CD8-positive, alpha-beta memory T cell (primary cell): ENCODE data around the gene ZNFX1. TPM values are rescaled to one million over a fixed set of nuclear protein-coding genes. Genes with fewer than 3 reads are reported as not detected.

Experiments
- CTCF ChIA-PET: fragments of 350-600 bp; sonication (Branson Sonifier 250); formaldehyde crosslinking; loops from one replicate; lab custom pipeline; 2021; ENCODE audit warnings: antibody characterized with exemption; lab: Charles Lee
- POLR2A ChIA-PET: fragments of 350-600 bp; sonication (Branson Sonifier 250); formaldehyde crosslinking; loops from one replicate; lab custom pipeline; 2021; ENCODE audit warnings: antibody characterized with exemption; lab: Charles Lee
- DNase-seq, 5 donors: peaks; one replicate each; pipeline versions ENCODE4 v3.0.0 to v3.0.0-alpha.2; 2020 to 2022; ENCODE audit warnings: mixed read lengths in 1 of 5
- H3K27ac ChIP-seq: one replicate; pipeline ENCODE4 v1.7.0; 2013; ENCODE audit warnings: low read depth, mild to moderate bottlenecking, low read length, moderate library complexity
- H3K27me3 ChIP-seq: 2 replicates; pipeline ENCODE4 v1.7.0; 2013; ENCODE audit warnings: low read length, mild to moderate bottlenecking; ENCODE audit not compliant: insufficient read depth, poor library complexity, severe bottlenecking
- H3K36me3 ChIP-seq: 2 replicates; pipeline ENCODE4 v1.7.0; 2013; ENCODE audit warnings: mild to moderate bottlenecking, low read length, moderate library complexity; ENCODE audit not compliant: insufficient read depth
- H3K4me1 ChIP-seq: 2 replicates; pipeline ENCODE4 v1.7.0; 2013; ENCODE audit warnings: mild to moderate bottlenecking, low read length, moderate library complexity; ENCODE audit not compliant: insufficient read depth
- H3K4me3 ChIP-seq: 2 replicates; pipeline ENCODE4 v1.7.0; 2013; ENCODE audit warnings: mild to moderate bottlenecking, low read length
- H3K9me3 ChIP-seq: 2 replicates; pipeline ENCODE4 v1.7.0; 2013; ENCODE audit warnings: mild to moderate bottlenecking, low read length
- H3K27ac Mint-ChIP-seq, 8 donors: one replicate each; pipeline ENCODE4 v1.8.0; 2020 to 2021; ENCODE audit warnings: mixed read lengths in 8 of 8, mild to moderate bottlenecking in 6 of 8, inconsistent platforms in 3 of 8, moderate library complexity in 3 of 8
- H3K27me3 Mint-ChIP-seq, 2 donors: one replicate each; pipeline ENCODE4 v1.8.0; 2020 to 2021; ENCODE audit warnings: mixed read lengths in 2 of 2, mild to moderate bottlenecking in 1 of 2, moderate library complexity in 1 of 2
- H3K36me3 Mint-ChIP-seq, 3 donors: one replicate each; pipeline ENCODE4 v1.8.0; 2020 to 2021; ENCODE audit warnings: mixed read lengths in 3 of 3, inconsistent platforms in 1 of 3, mild to moderate bottlenecking in 1 of 3
- H3K4me1 Mint-ChIP-seq, 3 donors: one replicate each; pipeline ENCODE4 v1.8.0; 2020 to 2021; ENCODE audit warnings: mixed read lengths in 3 of 3, inconsistent platforms in 1 of 3, mild to moderate bottlenecking in 1 of 3
- H3K4me3 Mint-ChIP-seq, 7 donors: one replicate each; pipeline ENCODE4 v1.8.0; 2020 to 2021; ENCODE audit warnings: mixed read lengths in 7 of 7, mild to moderate bottlenecking in 6 of 7, moderate library complexity in 4 of 7, inconsistent platforms in 2 of 7
- H3K9me3 Mint-ChIP-seq, 5 donors: one replicate each; pipeline ENCODE4 v1.8.0; 2020 to 2022; ENCODE audit warnings: mixed read lengths in 5 of 5, mild to moderate bottlenecking in 3 of 5, moderate library complexity in 2 of 5, inconsistent platforms in 1 of 5
- polyA plus RNA-seq: library from polyadenylated mRNA; unstranded; fragments of 300-500 nt; fragmentation: Illumina TruSeq; gene quantifications from one replicate; pipeline ENCODE4 v1.2.3, GENCODE V29; 2021
- total RNA-seq, 2 experiments: library from RNA; stranded (reverse); gene quantifications; one replicate each; pipeline ENCODE4 v1.2.3, GENCODE V29; 2021

ZNFX1 gene
- 10 to 100 TPM; 55.7 to 58.9 TPM for total RNA-seq
- polyA plus RNA-seq, result 75.9 TPM

GRCh38 chr20:49278036-49278817, at the start of gene ZNFX1:
TSS of gene ZNFX1 (minus strand) at chr20:49278057. CDS start at chr20:49275839, 2,218 bp downstream.
- peaks cover 28 to 49% (median 46%) of the 10 kb centered on the region in 5 donors for H3K9me3 Mint-ChIP-seq
- peak within 1 kb of the TSS; percentile 90 to 98 (median 96) for H3K4me3 Mint-ChIP-seq
- ChIA-PET CTCF (no interaction called here), POLR2A (interaction anchor here (0.5 to 1.2 kb wide), 11 partner anchors 9 to 1106 kb away, joined by 3 to 11 read pairs (median 5); partner anchors contain the start of genes DDX27 and STAU1)
- no peaks in the 10 kb centered on the region for H3K27me3 ChIP-seq
- H3K36me3 Mint-ChIP-seq, result peaks cover 38 to 80% (median 49%) of the 10 kb centered on the region in 3 donors
- peaks cover 45% of the 10 kb centered on the region for H3K36me3 ChIP-seq
- peak; percentile 96 to 99 (median 99) for DNase-seq
- H3K4me1 Mint-ChIP-seq, result peaks cover 65 to 80% (median 73%) of the 10 kb centered on the region in 3 donors
- H3K27me3 Mint-ChIP-seq, result peaks cover 0 to 14% of the 10 kb centered on the region in 2 donors
- H3K27ac ChIP-seq, result peak within 1 kb of the TSS; percentile 88
- H3K4me3 ChIP-seq, result peak within 1 kb of the TSS; percentile 97
- H3K9me3 ChIP-seq, result peaks cover 34% of the 10 kb centered on the region
- peak within 1 kb of the TSS; percentile 91 to 100 (median 98) for H3K27ac Mint-ChIP-seq
- H3K4me1 ChIP-seq, result peaks cover 65% of the 10 kb centered on the region

GRCh38 chr20:49326026-49326425, 48.2 kb upstream of the ZNFX1 start:
- Histone ChIP-seq H3K27ac (no peak overlapping the region), H3K4me3 (no peak overlapping the region), H3K4me1 (peaks cover 10% of the 10 kb centered on the region), H3K9me3 (no peaks in the 10 kb centered on the region), H3K27me3 (no peaks in the 10 kb centered on the region), H3K36me3 (no peaks in the 10 kb centered on the region)
- Mint-ChIP-seq H3K9me3 (no peaks in the 10 kb centered on the region), H3K4me1 (peaks cover 17 to 23% (median 23%) of the 10 kb centered on the region in 3 donors), H3K27me3 (peaks cover 15 to 16% of the 10 kb centered on the region in 2 donors), H3K27ac (no peak overlapping the region), H3K36me3 (no peaks in the 10 kb centered on the region), H3K4me3 (no peak overlapping the region)
- ChIA-PET CTCF (no interaction called here), POLR2A (no interaction called here)
- DNase-seq, result no peak

- peaks cover 20 to 23% of the 10 kb centered on the region in 2 donors for H3K27me3 Mint-ChIP-seq
- peak overlapping the region in 4 of 8 donors; percentile 12 to 85 (median 72) for H3K27ac Mint-ChIP-seq
- peaks cover 19 to 25% (median 24%) of the 10 kb centered on the region in 3 donors for H3K4me1 Mint-ChIP-seq
- Histone ChIP-seq H3K36me3 (no peaks in the 10 kb centered on the region), H3K27me3 (peaks cover 6% of the 10 kb centered on the region), H3K4me3 (no peak overlapping the region), H3K4me1 (peaks cover 10% of the 10 kb centered on the region), H3K9me3 (no peaks in the 10 kb centered on the region), H3K27ac (no peak overlapping the region)
- DNase-seq, result no peak
- H3K9me3 Mint-ChIP-seq, result no peaks in the 10 kb centered on the region
- ChIA-PET POLR2A (interaction anchor here (0.6 kb wide), 2 partner anchors 57 to 119 kb away, joined by 3 to 8 read pairs; no protein-coding TSS in a partner anchor), CTCF (interaction anchor here (1.0 to 2.8 kb wide), 6 partner anchors 44 to 81 kb away, joined by 3 to 11 read pairs (median 6); no protein-coding TSS in a partner anchor)
- H3K4me3 Mint-ChIP-seq, result peak overlapping the region in 2 of 7 donors; percentile 12 to 15
- H3K36me3 Mint-ChIP-seq, result no peaks in the 10 kb centered on the region
Measured at GRCh38 chr20:49324306-49324705, 46.4 kb upstream of the ZNFX1 start.

- Mint-ChIP-seq H3K4me3 (peak overlapping the region in 4 of 7 donors; percentile 45 to 52 (median 48)), H3K36me3 (peaks cover 0 to 1% (median 0%) of the 10 kb centered on the region in 3 donors), H3K4me1 (peaks cover 25 to 30% (median 29%) of the 10 kb centered on the region in 3 donors)
Measured at GRCh38 chr20:49323622-49324238, 45.9 kb upstream of the ZNFX1 start.

GRCh38 chr20:49320460-49320859, 42.6 kb upstream of the ZNFX1 start:
- POLR2A ChIA-PET, result interaction anchor here (1.6 to 2.3 kb wide), 3 partner anchors 14 to 43 kb away, joined by 4 to 11 read pairs (median 4); partner anchors contain the start of gene ZNFX1
- Histone ChIP-seq H3K4me1 (peaks cover 17% of the 10 kb centered on the region), H3K27ac (no peak overlapping the region), H3K4me3 (no peak overlapping the region), H3K27me3 (peaks cover 22% of the 10 kb centered on the region), H3K36me3 (no peaks in the 10 kb centered on the region), H3K9me3 (no peaks in the 10 kb centered on the region)
- no peak for DNase-seq
- Mint-ChIP-seq H3K36me3 (peaks cover 0 to 2% (median 0%) of the 10 kb centered on the region in 3 donors), H3K27ac (peak overlapping the region in 1 of 8 donors; percentile 51), H3K4me1 (peaks cover 28 to 37% (median 37%) of the 10 kb centered on the region in 3 donors), H3K4me3 (no peak overlapping the region), H3K9me3 (no peaks in the 10 kb centered on the region), H3K27me3 (peaks cover 45 to 48% of the 10 kb centered on the region in 2 donors)
- CTCF ChIA-PET, result interaction anchor here (1.1 to 1.7 kb wide), 5 partner anchors 10 to 75 kb away, joined by 3 to 4 read pairs (median 4); no protein-coding TSS in a partner anchor

More at GRCh38 chr20:49323622-49324238, 45.9 kb upstream of the ZNFX1 start:
- Histone ChIP-seq H3K4me3 (no peak overlapping the region), H3K4me1 (peaks cover 16% of the 10 kb centered on the region), H3K36me3 (no peaks in the 10 kb centered on the region), H3K27me3 (peaks cover 12% of the 10 kb centered on the region), H3K9me3 (no peaks in the 10 kb centered on the region), H3K27ac (no peak overlapping the region)
- peak overlapping the region in 7 of 8 donors; percentile 24 to 90 (median 81) for H3K27ac Mint-ChIP-seq
- H3K9me3 Mint-ChIP-seq, result no peaks in the 10 kb centered on the region
- ChIA-PET CTCF (interaction anchor here (0.8 to 2.8 kb wide), 12 partner anchors 14 to 81 kb away, joined by 3 to 11 read pairs (median 4); no protein-coding TSS in a partner anchor), POLR2A (interaction anchor here (0.6 to 1.0 kb wide), 3 partner anchors 26 to 118 kb away, joined by 3 to 8 read pairs (median 4); no protein-coding TSS in a partner anchor)
- DNase-seq, result peak in 2 of 5 donors; percentile 47 to 48
- peaks cover 26 to 27% of the 10 kb centered on the region in 2 donors for H3K27me3 Mint-ChIP-seq

- no peak for DNase-seq
- H3K4me3 ChIP-seq, result peak overlapping the region; percentile 49
- no peaks in the 10 kb centered on the region for H3K9me3 Mint-ChIP-seq
Measured at GRCh38 chr20:49319208-49319809, 41.5 kb upstream of the ZNFX1 start.

More at GRCh38 chr20:49319208-49319809, 41.5 kb upstream of the ZNFX1 start:
- Mint-ChIP-seq H3K4me3 (peak overlapping the region; percentile 89 to 95 (median 90)), H3K27me3 (peaks cover 45% of the 10 kb centered on the region in 2 donors), H3K27ac (peak overlapping the region in 1 of 8 donors; percentile 18), H3K4me1 (peaks cover 23 to 31% (median 30%) of the 10 kb centered on the region in 3 donors), H3K36me3 (peaks cover 0 to 2% (median 0%) of the 10 kb centered on the region in 3 donors)
- ChIA-PET POLR2A (interaction anchor here (1.6 to 2.3 kb wide), 3 partner anchors 39 to 41 kb away, joined by 4 to 11 read pairs (median 8); partner anchors contain the start of gene ZNFX1), CTCF (interaction anchor here (1.1 to 1.7 kb wide), 8 partner anchors 9 to 48 kb away, joined by 3 to 4 read pairs (median 4); no protein-coding TSS in a partner anchor)
- Histone ChIP-seq H3K4me1 (peaks cover 17% of the 10 kb centered on the region), H3K36me3 (no peaks in the 10 kb centered on the region), H3K9me3 (no peaks in the 10 kb centered on the region), H3K27ac (no peak overlapping the region), H3K27me3 (peaks cover 22% of the 10 kb centered on the region)
